Measurements from ENCODE around the gene RAX2. TPM values are rescaled to one million over a fixed set of nuclear protein-coding genes. Genes with fewer than 3 reads are reported as not detected.

The RAX2 gene
- total and polyA plus RNA-seq, 9 of the 15 experiments (the other 6 are each of a cell fraction or from before 2014, with no cell fraction given), result not detected

DNA sequence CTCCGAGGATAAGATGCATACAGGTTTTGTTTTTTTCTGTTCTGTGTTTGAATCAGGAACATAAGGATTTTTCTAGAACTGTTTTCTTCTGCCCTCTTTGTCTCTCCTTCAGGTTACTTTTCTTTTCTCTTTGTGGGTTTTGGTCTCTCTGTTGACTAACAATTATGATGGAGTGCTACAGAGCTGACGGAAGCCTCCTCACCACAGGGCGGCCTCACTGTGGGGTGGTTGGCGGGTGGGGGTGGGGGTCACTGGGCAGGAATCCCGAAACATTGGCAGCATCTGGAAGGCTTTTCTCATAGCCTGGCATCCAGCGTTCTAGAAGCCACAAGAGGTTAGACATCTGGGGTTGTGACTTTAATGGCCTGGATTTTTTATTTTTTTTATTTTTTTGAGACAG, 26.1 kb upstream of the RAX2 start:
- Histone ChIP-seq H3K9me1 (ENCODE audit: control insufficient read depth, insufficient read depth, low read length) (no peaks in the 10 kb centered on the region), H3K4me2 (ENCODE audit: insufficient read depth, low read length) (no peak overlapping the region), H3K27me3 (ENCODE audit: control insufficient read depth in 2 of 2, insufficient read depth in 2 of 2, low read length in 2 of 2) (peaks cover 20 to 28% of the 10 kb centered on the region in 2 experiments; a peak in 4 of 5 replicates), H3K79me2 (ENCODE audit: control insufficient read depth, insufficient read depth, low read length) (no peaks in the 10 kb centered on the region), H3K27ac (ENCODE audit: extremely low read depth, low read depth, low read length) (no peak overlapping the region), H3K4me1 (replicated peaks in 1 of 2; ENCODE audit: control insufficient read depth in 2 of 2, insufficient read depth in 2 of 2, low read length in 2 of 2) (peaks cover 0 to 9% of the 10 kb centered on the region in 2 experiments; a peak in 3 of 5 replicates), H3K9me3 (replicated peaks; ENCODE audit: control insufficient read depth, insufficient read depth, low read depth, low read length) (no peaks in the 10 kb centered on the region), H3K36me3 (ENCODE audit: control insufficient read depth, insufficient read depth, low read length) (no peaks in the 10 kb centered on the region), H4K20me1 (replicated peaks; ENCODE audit: control insufficient read depth, insufficient read depth, low read length) (no peaks in the 10 kb centered on the region), H3K4me3 (no peak overlapping the region), H3K9ac (ENCODE audit: insufficient read depth in 1 of 2, low read depth in 2 of 2, low read length in 2 of 2) (no peak overlapping the region), H2AFZ (ENCODE audit: low read depth, low read length) (no peak overlapping the region)
- in situ Hi-C loops (cut with MboI), result no loop called here
- intact Hi-C loops (cut with micrococcal nuclease), result no loop called here
- POLR2A ChIA-PET, result no interaction called here
- CTCF ChIA-PET (ENCODE audit: low intra/inter-chr PET ratio), result no interaction called here
- TF ChIP-seq HNRNPH1 (optimal IDR thresholded peaks at IDR 0.05; ENCODE audit: low read depth, low read length), result no peak
- no peak for ATAC-seq
- no TSS peak for BruUV-seq (replicated peaks)
- 18% methylated on average over 5 of the region's 6 CpGs for WGBS (ENCODE audit: insufficient coverage, low coverage, missing lambda C conversion rate)
- no peak for FAIRE-seq
- DNase-seq (ENCODE audit: extremely low read depth in 1 of 4, low spot score in 3 of 4), result no peak

DNA sequence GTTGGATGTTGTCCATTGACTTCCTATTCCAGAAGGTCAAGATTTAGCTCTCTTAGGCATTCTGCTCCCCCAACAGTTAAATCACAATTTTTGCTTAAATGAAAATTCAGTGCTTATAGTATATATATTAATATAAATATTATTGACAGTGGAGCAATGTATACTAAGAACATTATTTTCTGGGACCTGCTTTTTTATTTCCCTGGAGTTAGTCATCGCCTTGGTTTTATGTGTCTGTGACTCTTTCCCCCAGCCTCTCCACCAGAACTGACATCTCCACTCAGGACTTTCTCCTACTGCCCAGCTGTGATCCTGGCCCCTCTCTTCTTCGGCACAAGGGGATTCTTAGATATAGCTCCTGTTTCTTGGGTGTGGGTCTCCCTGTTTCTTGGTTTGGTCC, 24.3 kb upstream of the RAX2 start:
- H3K27ac ChIP-seq (ENCODE audit: extremely low read depth, low read depth, low read length), result no peak overlapping the region
- H3K4me2 ChIP-seq (ENCODE audit: insufficient read depth, low read length), result no peak overlapping the region
- FAIRE-seq (no peak), DNase-seq (ENCODE audit: extremely low read depth in 1 of 4, low spot score in 3 of 4) (peak in 1 of 4 experiments; percentile 22), ATAC-seq (no peak)
- H3K36me3 ChIP-seq (ENCODE audit: control insufficient read depth, insufficient read depth, low read length), result no peaks in the 10 kb centered on the region
- H3K9me1 ChIP-seq (ENCODE audit: control insufficient read depth, insufficient read depth, low read length), result no peaks in the 10 kb centered on the region
- no TSS peak for BruUV-seq (replicated peaks)
- no peaks in the 10 kb centered on the region for H3K79me2 ChIP-seq (ENCODE audit: control insufficient read depth, insufficient read depth, low read length)
- no peak overlapping the region for H3K4me3 ChIP-seq
- CTCF ChIA-PET (ENCODE audit: low intra/inter-chr PET ratio), result no interaction called here
- no peaks in the 10 kb centered on the region for H3K9me3 ChIP-seq (replicated peaks; ENCODE audit: control insufficient read depth, insufficient read depth, low read depth, low read length)
- peaks cover 9 to 18% of the 10 kb centered on the region in 2 experiments; a peak in 3 of 5 replicates for H3K27me3 ChIP-seq (ENCODE audit: control insufficient read depth in 2 of 2, insufficient read depth in 2 of 2, low read length in 2 of 2)
- no peak overlapping the region for H3K9ac ChIP-seq (ENCODE audit: insufficient read depth in 1 of 2, low read depth in 2 of 2, low read length in 2 of 2)
- POLR2A ChIA-PET, result interaction anchor here (0.6 to 1.1 kb wide), 5 partner anchors 13 to 846 kb away, joined by 3 to 4 read pairs (median 3); no protein-coding TSS in a partner anchor
- no peaks in the 10 kb centered on the region for H4K20me1 ChIP-seq (replicated peaks; ENCODE audit: control insufficient read depth, insufficient read depth, low read length)
- intact Hi-C loops (cut with micrococcal nuclease), result no loop called here
- H3K4me1 ChIP-seq (replicated peaks in 1 of 2; ENCODE audit: control insufficient read depth in 2 of 2, insufficient read depth in 2 of 2, low read length in 2 of 2), result peaks cover 0 to 3% of the 10 kb centered on the region in 2 experiments; a peak in 3 of 5 replicates
- H2AFZ ChIP-seq (ENCODE audit: low read depth, low read length), result no peak overlapping the region
- WGBS (ENCODE audit: insufficient coverage, low coverage, missing lambda C conversion rate), result 31% methylated on average over 2 of the region's 2 CpGs
- TF ChIP-seq EWSR1 (IDR thresholded peaks at IDR 0.05; ENCODE audit: borderline replicate concordance, low read depth, partially characterized antibody) (no peak), TAL1 (IDR thresholded peaks at IDR 0.05) (no peak), RBM25 (IDR thresholded peaks at IDR 0.05; ENCODE audit: low read depth, low read length, severe bottlenecking) (peak; percentile 56)
- in situ Hi-C loops (cut with MboI), result no loop called here

All from K562 (cell line).